Measurements from ENCODE around the gene ST14.

GRCh38 chr11:130188585-130189347 is 29.2 kb downstream of the ST14 start:
- TF ChIP-seq CTCF (IDR thresholded peaks at IDR 0.05; ENCODE audit: low read length) (no peak), EZH2phosphoT487 (IDR thresholded peaks at IDR 0.05; ENCODE audit: low read length) (no peak)

Measured in MM.1S (cell line).